ENCODE measurements around the gene R3HCC1L.
A peak's percentile ranks its signal among the peaks of the same experiment; 100 is the strongest.
"Not testable (repeated sequence)": the region's sequence is repeated elsewhere in the genome, so short reads cannot be mapped to it uniquely, and the experiment has no call there.

R3HCC1L gene

GRCh38 chr10:98227713-98228112 lies 93.3 kb downstream of the R3HCC1L start:
- POLR2A ChIA-PET; H3K4me3 ChIP-seq (ENCODE audit: low read depth, low read length); CTCF ChIA-PET; H3K4me1 ChIP-seq (ENCODE audit: control insufficient read depth, insufficient read depth, low read length); H3K36me3 ChIP-seq (ENCODE audit: control insufficient read depth in 2 of 2, insufficient read depth in 1 of 2, low read length in 2 of 2); H3K27ac ChIP-seq (ENCODE audit: extremely low read depth, low read depth, low read length); H3K9me3 ChIP-seq (ENCODE audit: control insufficient read depth, insufficient read depth, low read depth, low read length): not testable (repeated sequence)
- TF ChIP-seq ZNF280D (tag by site-specific recombination; IDR thresholded peaks at IDR 0.05): peak; percentile 65; the same call in 1 of the 2 replicates
- TF ChIP-seq ZNF146 (tag by site-specific recombination; IDR thresholded peaks at IDR 0.05): peak; percentile 89

GRCh38 chr10:98228266-98228665 lies 93.8 kb downstream of the R3HCC1L start:
- H3K4me1 ChIP-seq (ENCODE audit: control insufficient read depth, insufficient read depth, low read length); H3K36me3 ChIP-seq (ENCODE audit: control insufficient read depth in 2 of 2, insufficient read depth in 1 of 2, low read length in 2 of 2); H3K4me3 ChIP-seq (ENCODE audit: low read depth, low read length); H3K9me3 ChIP-seq (ENCODE audit: control insufficient read depth, insufficient read depth, low read depth, low read length); CTCF ChIA-PET; H3K27ac ChIP-seq (ENCODE audit: extremely low read depth, low read depth, low read length); POLR2A ChIA-PET: not testable (repeated sequence)
- peak; percentile 54; the same call in 1 of the 2 replicates for TF ChIP-seq SCRT2 (tag by site-specific recombination; IDR thresholded peaks at IDR 0.05)

- Histone ChIP-seq H3K36me3 (ENCODE audit: control insufficient read depth in 2 of 2, insufficient read depth in 1 of 2, low read length in 2 of 2) (peaks cover 13 to 20% of the 10 kb centered on the region in 2 experiments; a peak in 1 of 3 replicates), H3K27ac (ENCODE audit: extremely low read depth, low read depth, low read length) (no peak overlapping the region), H3K9me3 (ENCODE audit: control insufficient read depth, insufficient read depth, low read depth, low read length) (no peaks in the 10 kb centered on the region), H3K4me1 (ENCODE audit: control insufficient read depth, insufficient read depth, low read length) (no peaks in the 10 kb centered on the region), H3K4me3 (ENCODE audit: low read depth, low read length) (no peak overlapping the region)
- POLR2A ChIA-PET: no interaction called here
- no peak for TF ChIP-seq ZNF114 (tag by site-specific recombination; IDR thresholded peaks at IDR 0.05)
- TF ChIP-seq ZNF140 (tag by site-specific recombination; IDR thresholded peaks at IDR 0.05): no peak
- no peak for TF ChIP-seq AEBP2 (tag by site-specific recombination; IDR thresholded peaks at IDR 0.05; ENCODE audit: borderline replicate concordance)
- no peak for TF ChIP-seq YY2 (tag by site-specific recombination; IDR thresholded peaks at IDR 0.05)
- TF ChIP-seq ZFP41 (tag by site-specific recombination; IDR thresholded peaks at IDR 0.05; ENCODE audit: borderline replicate concordance): no peak
- TF ChIP-seq ZNF837 (tag by site-specific recombination; IDR thresholded peaks at IDR 0.05): no peak
- no peak for TF ChIP-seq ZNF544 (tag by site-specific recombination; IDR thresholded peaks at IDR 0.05)
- no peak for TF ChIP-seq ZNF239 (tag by site-specific recombination; IDR thresholded peaks at IDR 0.05)
- no peak for TF ChIP-seq ZNF48 (tag by site-specific recombination; IDR thresholded peaks at IDR 0.05)
- CTCF ChIA-PET: no interaction called here
Observed at GRCh38 chr10:98231417-98231816, 97.0 kb downstream of the R3HCC1L start.

- Histone ChIP-seq H3K27ac (ENCODE audit: extremely low read depth, low read depth, low read length) (no peak overlapping the region), H3K36me3 (ENCODE audit: control insufficient read depth in 2 of 2, insufficient read depth in 1 of 2, low read length in 2 of 2) (peaks cover 22 to 33% of the 10 kb centered on the region in 2 experiments; a peak in 1 of 3 replicates), H3K9me3 (ENCODE audit: control insufficient read depth, insufficient read depth, low read depth, low read length) (no peaks in the 10 kb centered on the region), H3K4me3 (ENCODE audit: low read depth, low read length) (no peak overlapping the region), H3K4me1 (ENCODE audit: control insufficient read depth, insufficient read depth, low read length) (no peaks in the 10 kb centered on the region)
- CTCF ChIA-PET: no interaction called here
- POLR2A ChIA-PET: no interaction called here
- no peak for TF ChIP-seq ZNF266 (tag by site-specific recombination; IDR thresholded peaks at IDR 0.05; ENCODE audit: low read depth)
- no peak for TF ChIP-seq ZNF664 (tag by site-specific recombination; IDR thresholded peaks at IDR 0.05)
- TF ChIP-seq ZNF560 (tag by site-specific recombination; IDR thresholded peaks at IDR 0.05; ENCODE audit: borderline replicate concordance): no peak
- TF ChIP-seq ZNF530 (tag by site-specific recombination; IDR thresholded peaks at IDR 0.05; ENCODE audit: low read depth): no peak
- TF ChIP-seq ZNF239 (tag by site-specific recombination; IDR thresholded peaks at IDR 0.05): no peak
- no peak for TF ChIP-seq ZSCAN16 (tag by site-specific recombination; IDR thresholded peaks at IDR 0.05)
- TF ChIP-seq ZNF398 (tag by site-specific recombination; IDR thresholded peaks at IDR 0.05): no peak
- no peak for TF ChIP-seq ZNF701 (tag by site-specific recombination; IDR thresholded peaks at IDR 0.05)
- no peak for TF ChIP-seq BCL11B (tag by site-specific recombination; IDR thresholded peaks at IDR 0.05; ENCODE audit: low read depth)
- TF ChIP-seq ZNF692 (tag by site-specific recombination; IDR thresholded peaks at IDR 0.05): no peak
- TF ChIP-seq GLIS1 (tag by site-specific recombination; IDR thresholded peaks at IDR 0.05): no peak
- no peak for TF ChIP-seq YY2 (tag by site-specific recombination; IDR thresholded peaks at IDR 0.05)
Observed at GRCh38 chr10:98235846-98236245, 101.4 kb downstream of the R3HCC1L start.

Measured in HEK293 (cell line).